Neuronal stem cell (in vitro differentiated cells): Measurements from ENCODE around the gene UNC45A.

ENCODE experiments used
- DNase-seq: peaks from one replicate; pipeline ENCODE4 v3.0.0-alpha.2; 2013; ENCODE audit warnings: low spot score
- H2AFZ ChIP-seq: one replicate; pipeline ENCODE4 v1.6.1; 2013; ENCODE audit warnings: mild to moderate bottlenecking, low read length, inconsistent platforms
- H2AK5ac ChIP-seq: 2 replicates; pipeline ENCODE4 v1.6.1; 2013; ENCODE audit warnings: low read depth, mild to moderate bottlenecking, inconsistent platforms, low read length, moderate library complexity, mixed read lengths
- H2BK120ac ChIP-seq: 2 replicates; pipeline ENCODE4 v1.6.1; 2013; ENCODE audit warnings: low read depth, mild to moderate bottlenecking, inconsistent platforms, low read length, moderate library complexity, mixed read lengths
- H2BK12ac ChIP-seq: one replicate; pipeline ENCODE4 v1.6.1; 2013; ENCODE audit warnings: low read length, inconsistent platforms
- H2BK15ac ChIP-seq: 2 replicates; pipeline ENCODE4 v1.6.1; 2013; ENCODE audit warnings: mild to moderate bottlenecking, low read length, inconsistent platforms, mixed read lengths
- H2BK5ac ChIP-seq: one replicate; pipeline ENCODE4 v1.6.1; 2013; ENCODE audit warnings: inconsistent platforms, mild to moderate bottlenecking, low read length, moderate library complexity
- H3K14ac ChIP-seq: one replicate; pipeline ENCODE4 v1.6.1; 2013; ENCODE audit warnings: low read length, inconsistent platforms
- H3K18ac ChIP-seq: 2 replicates; pipeline ENCODE4 v1.6.1; 2013; ENCODE audit warnings: low read length, inconsistent platforms
- H3K23ac ChIP-seq: 2 replicates; pipeline ENCODE4 v1.6.1; 2013; ENCODE audit warnings: low read depth, mild to moderate bottlenecking, mixed read lengths, low read length, inconsistent platforms; ENCODE audit not compliant: poor library complexity
- H3K27ac ChIP-seq: replicated peaks from 3 replicates; pipeline ENCODE4 v1.5.1; 2013; ENCODE audit warnings: low read length, inconsistent platforms
- H3K27me3 ChIP-seq, 3 experiments: 2 replicates each; pipeline ENCODE4 v1.6.1; 2013; ENCODE audit warnings: low read length in 3 of 3, mild to moderate bottlenecking in 2 of 3, inconsistent platforms in 1 of 3, low read depth in 1 of 3, mixed read lengths in 1 of 3, moderate library complexity in 1 of 3; ENCODE audit not compliant: control insufficient read depth in 3 of 3, insufficient read depth in 3 of 3
- H3K36me3 ChIP-seq, 2 donors: replicated peaks in 1 of 2; 2 replicates each; pipeline ENCODE4 v1.6.1; 2013; ENCODE audit warnings: low read length in 2 of 2; ENCODE audit not compliant: control insufficient read depth in 2 of 2, insufficient read depth in 2 of 2
- H3K4ac ChIP-seq: 2 replicates; pipeline ENCODE4 v1.6.1; 2013; ENCODE audit warnings: inconsistent platforms, mild to moderate bottlenecking, low read length, moderate library complexity
- H3K4me1 ChIP-seq, 2 donors: 1 replicate in 1 of 2; 2 replicates in 1 of 2; pipeline ENCODE4 v1.6.1; 2013; ENCODE audit warnings: low read length in 2 of 2, low read depth in 1 of 2; ENCODE audit not compliant: control insufficient read depth in 2 of 2, insufficient read depth in 1 of 2
- H3K4me2 ChIP-seq: one replicate; pipeline ENCODE4 v1.6.1; 2013; ENCODE audit warnings: mild to moderate bottlenecking, low read length, inconsistent platforms; ENCODE audit not compliant: insufficient read depth, poor library complexity, severe bottlenecking
- H3K4me3 ChIP-seq, 2 donors: 2 replicates each; pipeline ENCODE4 v1.5.1; 2013; ENCODE audit warnings: low read length in 2 of 2, mild to moderate bottlenecking in 2 of 2, inconsistent platforms in 1 of 2, moderate library complexity in 1 of 2
- H3K79me1 ChIP-seq: one replicate; pipeline ENCODE4 v1.6.1; 2013; ENCODE audit warnings: low read depth, mild to moderate bottlenecking, inconsistent platforms, low read length, moderate library complexity
- H3K9ac ChIP-seq: one replicate; pipeline ENCODE4 v1.6.1; 2013; ENCODE audit warnings: mild to moderate bottlenecking, low read depth, low read length, inconsistent platforms; ENCODE audit not compliant: poor library complexity
- H3K9me3 ChIP-seq, 2 donors: replicated peaks in 1 of 2; 2 replicates each; pipeline versions ENCODE3 to v1.6.1; 2013; ENCODE audit warnings: low read length in 2 of 2, mild to moderate bottlenecking in 2 of 2, inconsistent platforms in 1 of 2, low read depth in 1 of 2, mixed read lengths in 1 of 2, moderate library complexity in 1 of 2; ENCODE audit not compliant: control insufficient read depth in 2 of 2, insufficient read depth in 1 of 2
- H4K8ac ChIP-seq: one replicate; pipeline ENCODE4 v1.6.1; 2013; ENCODE audit warnings: low read depth, mild to moderate bottlenecking, inconsistent platforms, low read length, moderate library complexity
- H4K91ac ChIP-seq: one replicate; pipeline ENCODE4 v1.6.1; 2013; ENCODE audit warnings: low read length, low read depth, mild to moderate bottlenecking, inconsistent platforms; ENCODE audit not compliant: poor library complexity
- WGBS, 2 donors: extraction: QIAGEN DNeasy Blood & Tissue Kit; methylation state at CpG; one replicate each; pipeline ENCODE4 v1.1.7; 2013; ENCODE audit warnings: missing lambda C conversion rate in 2 of 2, mixed read lengths in 1 of 2; ENCODE audit not compliant: insufficient read length in 2 of 2, insufficient replicate concordance in 1 of 2; ENCODE audit errors: extremely low coverage in 2 of 2; 5-methylcytosine and 5-hydroxymethylcytosine counted together

UNC45A gene

GRCh38 chr15:90936823-90937222, 1.7 kb downstream of the UNC45A start:
- Histone ChIP-seq H3K27me3 (peaks cover 0 to 5% (median 4%) of the 10 kb centered on the region in 3 experiments), H2BK15ac (no peak overlapping the region), H3K4me1 (peaks cover 13 to 14% of the 10 kb centered on the region in 2 donors), H3K9ac (no peak overlapping the region), H3K4me2 (no peak overlapping the region), H2AFZ (no peak overlapping the region), H4K91ac (no peak overlapping the region), H2AK5ac (no peak overlapping the region), H3K18ac (no peak overlapping the region), H3K4me3 (no peak overlapping the region), H3K27ac (no peak overlapping the region), H3K23ac (no peak overlapping the region), H2BK12ac (no peak overlapping the region), H3K14ac (no peak overlapping the region), H2BK120ac (no peak overlapping the region), H3K9me3 (no peaks in the 10 kb centered on the region), H3K79me1 (no peaks in the 10 kb centered on the region), H4K8ac (no peak overlapping the region), H3K36me3 (peaks cover 22 to 50% of the 10 kb centered on the region in 2 donors), H2BK5ac (no peak overlapping the region), H3K4ac (no peak overlapping the region)
- no peak for DNase-seq
- no CpG with 5 or more reads among the region's 1 CpG for WGBS, 2 donors

GRCh38 chr15:90938261-90938660, 3.2 kb downstream of the UNC45A start:
- H3K36me3 ChIP-seq = peaks cover 31 to 64% of the 10 kb centered on the region in 2 donors
- H3K79me1 ChIP-seq = no peaks in the 10 kb centered on the region
- H2AFZ ChIP-seq = no peak overlapping the region
- no peaks in the 10 kb centered on the region for H3K9me3 ChIP-seq
- H2BK5ac ChIP-seq = no peak overlapping the region
- H3K9ac ChIP-seq = no peak overlapping the region
- no peak overlapping the region for H3K4me3 ChIP-seq
- no peak overlapping the region for H2BK12ac ChIP-seq
- no peak overlapping the region for H2BK120ac ChIP-seq
- H3K4me2 ChIP-seq = no peak overlapping the region
- H3K23ac ChIP-seq = no peak overlapping the region
- H3K27me3 ChIP-seq = peaks cover 0 to 5% (median 4%) of the 10 kb centered on the region in 3 experiments
- H3K18ac ChIP-seq = no peak overlapping the region
- no peak overlapping the region for H3K27ac ChIP-seq
- H3K14ac ChIP-seq = no peak overlapping the region
- no peak overlapping the region for H4K8ac ChIP-seq
- H2AK5ac ChIP-seq = no peak overlapping the region
- H3K4me1 ChIP-seq = peaks cover 11 to 12% of the 10 kb centered on the region in 2 donors
- WGBS, 2 donors = 100% methylated on average over 1 of the region's 5 CpGs; no CpG with 5 or more reads in 1 of the 2 donors
- H3K4ac ChIP-seq = no peak overlapping the region
- H4K91ac ChIP-seq = no peak overlapping the region
- DNase-seq = no peak
- H2BK15ac ChIP-seq = no peak overlapping the region

GRCh38 chr15:90939756-90940155, 4.7 kb downstream of the UNC45A start:
- H4K8ac ChIP-seq = no peak overlapping the region
- DNase-seq = no peak
- no peak overlapping the region for H2BK120ac ChIP-seq
- peaks cover 7 to 8% of the 10 kb centered on the region in 2 donors for H3K4me1 ChIP-seq
- no peak overlapping the region for H3K14ac ChIP-seq
- no peak overlapping the region for H3K23ac ChIP-seq
- no peak overlapping the region for H3K18ac ChIP-seq
- H3K9ac ChIP-seq = no peak overlapping the region
- no peaks in the 10 kb centered on the region for H3K27me3 ChIP-seq
- no peaks in the 10 kb centered on the region for H3K79me1 ChIP-seq
- no peak overlapping the region for H3K4me2 ChIP-seq
- H4K91ac ChIP-seq = no peak overlapping the region
- H2AFZ ChIP-seq = no peak overlapping the region
- no peak overlapping the region for H3K4ac ChIP-seq
- H3K27ac ChIP-seq = no peak overlapping the region
- H3K4me3 ChIP-seq = no peak overlapping the region
- no peak overlapping the region for H2BK5ac ChIP-seq
- no peak overlapping the region for H2BK12ac ChIP-seq
- H2AK5ac ChIP-seq = no peak overlapping the region
- no peak overlapping the region for H2BK15ac ChIP-seq
- no CpG with 5 or more reads among the region's 7 CpGs for WGBS, 2 donors
- H3K9me3 ChIP-seq = no peaks in the 10 kb centered on the region
- H3K36me3 ChIP-seq = peaks cover 38 to 79% of the 10 kb centered on the region in 2 donors

- no peak overlapping the region for H3K27ac ChIP-seq
Observed at GRCh38 chr15:90941038-90941437, 6.0 kb downstream of the UNC45A start.

More at GRCh38 chr15:90941038-90941437, 6.0 kb downstream of the UNC45A start:
- Histone ChIP-seq H3K14ac (no peak overlapping the region), H3K36me3 (peaks cover 41 to 87% of the 10 kb centered on the region in 2 donors), H3K23ac (no peak overlapping the region), H3K79me1 (no peaks in the 10 kb centered on the region), H3K9ac (no peak overlapping the region), H4K91ac (no peak overlapping the region), H3K18ac (no peak overlapping the region), H2AFZ (no peak overlapping the region), H4K8ac (no peak overlapping the region), H2BK12ac (no peak overlapping the region), H3K27me3 (no peaks in the 10 kb centered on the region), H3K9me3 (no peaks in the 10 kb centered on the region), H3K4me3 (peak overlapping the region in 1 of 2 donors; percentile 26), H3K4me1 (peaks cover 3 to 4% of the 10 kb centered on the region in 2 donors), H2BK5ac (no peak overlapping the region), H3K4ac (no peak overlapping the region), H2BK120ac (no peak overlapping the region), H2BK15ac (no peak overlapping the region), H3K4me2 (no peak overlapping the region), H2AK5ac (no peak overlapping the region)
- no CpG with 5 or more reads among the region's 4 CpGs for WGBS, 2 donors
- no peak for DNase-seq
